GM12874 (cell line): ENCODE results near the gene NEK6.

Experiments
- CTCF ChIP-seq: IDR thresholded peaks from 2 replicates; pipeline ENCODE4 v1.5.1; 2011; ENCODE audit warnings: low read depth, mild to moderate bottlenecking, control low read depth, low read length, moderate library complexity; ENCODE audit not compliant: insufficient read depth

NEK6 gene

GRCh38 chr9:124284940-124285441 lies 27.2 kb downstream of the NEK6 start:
- TF ChIP-seq CTCF: no peak

- no peak for TF ChIP-seq CTCF
Measured at GRCh38 chr9:124285490-124285889, 27.7 kb downstream of the NEK6 start.

DNA sequence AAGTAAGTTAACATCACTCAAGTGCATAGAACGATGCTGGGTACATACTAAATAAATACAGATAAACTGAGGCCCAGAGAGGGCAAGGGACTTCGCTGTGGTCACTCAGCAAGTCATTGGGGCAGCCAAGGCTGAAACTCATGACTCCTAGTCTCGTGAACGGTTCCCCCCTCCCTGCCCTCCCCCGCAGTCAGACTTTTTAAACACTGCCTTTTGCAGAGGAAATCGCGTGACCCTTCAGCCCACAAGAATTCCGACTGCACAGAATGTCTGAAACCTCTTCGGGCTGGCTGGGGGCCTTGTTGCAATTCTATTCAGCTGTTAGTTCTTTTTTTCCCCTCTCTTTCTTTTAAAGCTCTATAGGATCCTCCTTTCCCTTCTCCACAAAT lies 28.1 kb downstream of the NEK6 start:
- TF ChIP-seq CTCF: no peak

- TF ChIP-seq CTCF: no peak
Measured at GRCh38 chr9:124286292-124286931, 28.7 kb downstream of the NEK6 start.

- no peak for TF ChIP-seq CTCF
Measured at GRCh38 chr9:124290053-124290591, 32.4 kb downstream of the NEK6 start.

GRCh38 chr9:124290743-124291554 lies 33.2 kb downstream of the NEK6 start:
- no peak for TF ChIP-seq CTCF

GRCh38 chr9:124291801-124292396 lies 34.1 kb downstream of the NEK6 start:
- TF ChIP-seq CTCF: peak; percentile 36
